HG03139 (cell line): ENCODE data around the gene SVIL.
"Not testable (repeated sequence)": the region's sequence is repeated elsewhere in the genome, so short reads cannot be mapped to it uniquely, and the experiment has no call there.

Experiments
- ATAC-seq: cut with Tn5 transposase; IDR thresholded peaks from one replicate; pipeline ENCODE4 v1.9.1; 2021; ENCODE audit not compliant: unreplicated experiment

The SVIL gene

GRCh38 chr10:29579455-29579970, 55.3 kb downstream of the SVIL start:
- ATAC-seq: no peak

- ATAC-seq: no peak
These were observed 56.3 kb downstream of the SVIL start for GRCh38 chr10:29578457-29578856.

- ATAC-seq: no peak
These were observed 58.1 kb downstream of the SVIL start for GRCh38 chr10:29576681-29577080.

- no peak for ATAC-seq
These were observed 59.7 kb downstream of the SVIL start for GRCh38 chr10:29575098-29575455.

GRCh38 chr10:29574212-29575097, 60.3 kb downstream of the SVIL start:
- ATAC-seq: not testable (repeated sequence)

- ATAC-seq: not testable (repeated sequence)
These were observed 64.5 kb downstream of the SVIL start for GRCh38 chr10:29570248-29570647.

GRCh38 chr10:29569795-29570194, 65.0 kb downstream of the SVIL start:
- ATAC-seq: no peak

GRCh38 chr10:29567003-29567402, 67.8 kb downstream of the SVIL start:
- ATAC-seq: no peak

- not testable (repeated sequence) for ATAC-seq
These were observed 68.6 kb downstream of the SVIL start for GRCh38 chr10:29566209-29566608.

GRCh38 chr10:29563420-29564035, 71.2 kb downstream of the SVIL start:
- no peak for ATAC-seq

- ATAC-seq: not testable (repeated sequence)
These were observed 71.8 kb downstream of the SVIL start for GRCh38 chr10:29563006-29563405.

GRCh38 chr10:29559996-29560395, 74.8 kb downstream of the SVIL start:
- no peak for ATAC-seq

- no peak for ATAC-seq
These were observed 77.1 kb downstream of the SVIL start for GRCh38 chr10:29557665-29558064.

GRCh38 chr10:29555746-29556481, 78.9 kb downstream of the SVIL start:
- no peak for ATAC-seq

- ATAC-seq: no peak
These were observed 79.6 kb downstream of the SVIL start for GRCh38 chr10:29555091-29555745.

GRCh38 chr10:29554660-29555059, 80.1 kb downstream of the SVIL start:
- no peak for ATAC-seq

GRCh38 chr10:29553544-29554250, 81.1 kb downstream of the SVIL start:
- no peak for ATAC-seq

GRCh38 chr10:29553116-29553515, 81.7 kb downstream of the SVIL start:
- not testable (repeated sequence) for ATAC-seq

- ATAC-seq: not testable (repeated sequence)
These were observed 85.3 kb downstream of the SVIL start for GRCh38 chr10:29549493-29549892.

GRCh38 chr10:29546773-29547313, 87.9 kb downstream of the SVIL start:
- ATAC-seq: no peak
